ENCODE data around the gene DMRTC2. TPM values are rescaled to one million over a fixed set of nuclear protein-coding genes. Genes with fewer than 3 reads are reported as not detected.
A peak's percentile ranks its signal among the peaks of the same experiment; 100 is the strongest.
"Not testable (repeated sequence)": the region's sequence is repeated elsewhere in the genome, so short reads cannot be mapped to it uniquely, and the experiment has no call there.

Gene DMRTC2
- total and polyA plus RNA-seq, 8 donors, result not detected

DNA sequence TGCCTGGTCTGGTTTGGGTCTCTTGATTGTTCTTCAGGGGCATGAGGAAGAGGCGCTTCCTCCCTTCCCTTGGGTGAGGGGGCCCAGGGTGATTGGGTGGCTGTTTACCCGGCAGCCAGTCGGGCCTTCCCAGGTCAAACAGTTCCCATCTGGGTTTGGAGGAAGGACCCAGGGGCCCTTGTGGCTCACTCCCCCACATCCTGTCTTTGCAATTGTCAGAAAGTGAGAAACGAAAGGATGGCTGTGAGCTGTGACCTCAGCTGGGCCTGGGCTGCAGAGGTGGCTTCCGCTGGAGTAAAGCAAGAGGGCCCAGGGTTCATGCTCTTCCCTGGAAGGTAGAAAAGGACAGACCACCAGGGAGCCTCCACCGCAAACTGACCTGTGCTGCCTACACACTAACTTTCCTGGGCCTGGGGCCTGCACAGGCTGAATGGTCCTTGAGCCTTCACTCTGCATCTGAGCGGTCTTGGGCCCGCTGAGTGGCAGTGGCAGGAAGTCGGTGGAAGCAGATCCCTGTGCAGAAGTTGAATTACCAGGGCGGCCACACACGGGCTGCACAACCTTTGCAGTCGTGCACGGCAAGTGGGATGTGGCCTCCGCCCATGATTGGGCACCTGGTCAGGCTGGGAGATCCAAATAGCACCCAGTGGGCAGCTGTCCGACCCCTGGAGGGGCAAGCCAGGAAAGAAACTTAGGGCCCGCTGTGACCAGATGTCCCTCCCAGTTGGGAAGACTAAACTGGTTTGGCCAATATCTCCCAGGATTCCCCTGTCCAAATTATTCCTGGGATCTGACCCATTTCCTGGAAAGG, 26.9 kb downstream of the DMRTC2 start:
- Histone ChIP-seq H3K9me3 (no peaks in the 10 kb centered on the region), H3K4me3 (no peak overlapping the region), H3K4me1 (peaks cover 0 to 5% (median 0%) of the 10 kb centered on the region in 3 donors), H3K27me3 (no peaks in the 10 kb centered on the region), H3K36me3 (peaks cover 0 to 41% (median 18%) of the 10 kb centered on the region in 3 donors), H3K27ac (no peak overlapping the region)
- TF ChIP-seq CTCF (IDR thresholded peaks at IDR 0.05), result no peak
- 79 to 80% methylated on average over 16 of the region's 16 CpGs for WGBS, 2 donors
- intact Hi-C loops (cut with DNase I), result loop anchor here in 1 of 3 donors (5.0 kb wide), 1 partner anchor 81 kb away; no protein-coding TSS in a partner anchor
- ATAC-seq (peak in 3 of 4 donors; percentile 2 to 24 (median 16)), DNase-seq (peak in 1 of 6 donors; percentile 34), FAIRE-seq (no peak)

- intact Hi-C loops (cut with DNase I), result loop anchor here in 1 of 3 donors (5.0 kb wide), 1 partner anchor 80 kb away; no protein-coding TSS in a partner anchor
- WGBS, 2 donors, result 91% methylated on average over 12 of the region's 12 CpGs
- FAIRE-seq (no peak), DNase-seq (peak in 1 of 6 donors; percentile 7), ATAC-seq (peak in 1 of 4 donors; percentile 3)
- no peak for TF ChIP-seq CTCF (IDR thresholded peaks at IDR 0.05)
- H3K4me3 ChIP-seq, result no peak overlapping the region
- H3K27me3 ChIP-seq, result no peaks in the 10 kb centered on the region
- H3K4me1 ChIP-seq, result peaks cover 0 to 5% (median 0%) of the 10 kb centered on the region in 3 donors
- H3K27ac ChIP-seq, result no peak overlapping the region
- peaks cover 0 to 41% (median 18%) of the 10 kb centered on the region in 3 donors for H3K36me3 ChIP-seq
- H3K9me3 ChIP-seq, result no peaks in the 10 kb centered on the region
These were observed 27.5 kb downstream of the DMRTC2 start for GRCh38 chr19:41872384-41872774.

- Histone ChIP-seq H3K27ac (no peak overlapping the region), H3K4me1 (peaks cover 0 to 5% (median 0%) of the 10 kb centered on the region in 3 donors), H3K4me3 (no peak overlapping the region), H3K36me3 (peaks cover 0 to 41% (median 18%) of the 10 kb centered on the region in 3 donors), H3K27me3 (no peaks in the 10 kb centered on the region), H3K9me3 (no peaks in the 10 kb centered on the region)
- ATAC-seq (peak; percentile 86 to 95 (median 90)), FAIRE-seq (no peak), DNase-seq (peak; percentile 70 to 94 (median 84))
- peak; percentile 41 to 71 (median 58) for TF ChIP-seq CTCF (IDR thresholded peaks at IDR 0.05)
- WGBS, 2 donors, result 35% methylated on average over 18 of the region's 18 CpGs
- intact Hi-C loops (cut with DNase I), result loop anchor here in 1 of 3 donors (5.0 kb wide), 1 partner anchor 79 kb away; no protein-coding TSS in a partner anchor
These were observed 28.2 kb downstream of the DMRTC2 start for GRCh38 chr19:41872775-41873647.

- peaks cover 0 to 11% (median 7%) of the 10 kb centered on the region in 3 donors for H3K36me3 ChIP-seq
- not testable (repeated sequence) for ATAC-seq, H3K27me3 ChIP-seq, H3K4me3 ChIP-seq, FAIRE-seq, H3K27ac ChIP-seq, H3K9me3 ChIP-seq, DNase-seq, H3K4me1 ChIP-seq
- 56 to 71% methylated on average over 3 of the region's 3 CpGs for WGBS, 2 donors
- intact Hi-C loops (cut with DNase I), result loop anchor here in 1 of 3 donors (5.0 kb wide), 1 partner anchor 71 kb away; no protein-coding TSS in a partner anchor
These were observed 31.1 kb downstream of the DMRTC2 start for GRCh38 chr19:41875973-41876372.

Measured in pancreas (tissue), 10 donors.